Measurements from ENCODE around the gene DCUN1D4. TPM values are rescaled to one million over a fixed set of nuclear protein-coding genes. Genes with fewer than 3 reads are reported as not detected.

Gene DCUN1D4
- total RNA-seq, 1 donor from 2014 or later, result 86.9 TPM

GRCh38 chr4:51845055-51845426 is 2.1 kb downstream of the DCUN1D4 start:
- no peak for DNase-seq
- Mint-ChIP-seq H3K27ac (ENCODE audit: unreplicated experiment) (peak overlapping the region; percentile 59), H3K36me3 (ENCODE audit: unreplicated experiment) (no peaks in the 10 kb centered on the region), H3K9me3 (ENCODE audit: unreplicated experiment) (peaks cover 7% of the 10 kb centered on the region), H3K4me3 (ENCODE audit: unreplicated experiment) (peak overlapping the region; percentile 82), H3K4me1 (ENCODE audit: low read depth, unreplicated experiment) (peaks cover 26% of the 10 kb centered on the region), H3K27me3 (ENCODE audit: unreplicated experiment) (peaks cover 6% of the 10 kb centered on the region)
- TF ChIP-seq, protein P1, sequence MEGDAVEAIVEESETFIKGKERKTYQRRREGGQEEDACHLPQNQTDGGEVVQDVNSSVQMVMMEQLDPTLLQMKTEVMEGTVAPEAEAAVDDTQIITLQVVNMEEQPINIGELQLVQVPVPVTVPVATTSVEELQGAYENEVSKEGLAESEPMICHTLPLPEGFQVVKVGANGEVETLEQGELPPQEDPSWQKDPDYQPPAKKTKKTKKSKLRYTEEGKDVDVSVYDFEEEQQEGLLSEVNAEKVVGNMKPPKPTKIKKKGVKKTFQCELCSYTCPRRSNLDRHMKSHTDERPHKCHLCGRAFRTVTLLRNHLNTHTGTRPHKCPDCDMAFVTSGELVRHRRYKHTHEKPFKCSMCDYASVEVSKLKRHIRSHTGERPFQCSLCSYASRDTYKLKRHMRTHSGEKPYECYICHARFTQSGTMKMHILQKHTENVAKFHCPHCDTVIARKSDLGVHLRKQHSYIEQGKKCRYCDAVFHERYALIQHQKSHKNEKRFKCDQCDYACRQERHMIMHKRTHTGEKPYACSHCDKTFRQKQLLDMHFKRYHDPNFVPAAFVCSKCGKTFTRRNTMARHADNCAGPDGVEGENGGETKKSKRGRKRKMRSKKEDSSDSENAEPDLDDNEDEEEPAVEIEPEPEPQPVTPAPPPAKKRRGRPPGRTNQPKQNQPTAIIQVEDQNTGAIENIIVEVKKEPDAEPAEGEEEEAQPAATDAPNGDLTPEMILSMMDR (IDR thresholded peaks at IDR 0.05; ENCODE audit: partially characterized antibody, unreplicated experiment), result no peak

GRCh38 chr4:51845711-51846110 is 2.8 kb downstream of the DCUN1D4 start:
- H3K27ac Mint-ChIP-seq (ENCODE audit: unreplicated experiment), result no peak overlapping the region
- peaks cover 7% of the 10 kb centered on the region for H3K9me3 Mint-ChIP-seq (ENCODE audit: unreplicated experiment)
- peaks cover 32% of the 10 kb centered on the region for H3K4me1 Mint-ChIP-seq (ENCODE audit: low read depth, unreplicated experiment)
- peaks cover 6% of the 10 kb centered on the region for H3K27me3 Mint-ChIP-seq (ENCODE audit: unreplicated experiment)
- DNase-seq, result no peak
- H3K4me3 Mint-ChIP-seq (ENCODE audit: unreplicated experiment), result peak overlapping the region; percentile 37
- TF ChIP-seq, protein P1 (IDR thresholded peaks at IDR 0.05; ENCODE audit: partially characterized antibody, unreplicated experiment), result no peak
- H3K36me3 Mint-ChIP-seq (ENCODE audit: unreplicated experiment), result no peaks in the 10 kb centered on the region

- TF ChIP-seq, protein P1 (IDR thresholded peaks at IDR 0.05; ENCODE audit: partially characterized antibody, unreplicated experiment), result no peak
- Mint-ChIP-seq H3K36me3 (ENCODE audit: unreplicated experiment) (no peaks in the 10 kb centered on the region), H3K4me3 (ENCODE audit: unreplicated experiment) (no peak overlapping the region), H3K9me3 (ENCODE audit: unreplicated experiment) (peaks cover 3% of the 10 kb centered on the region), H3K27ac (ENCODE audit: unreplicated experiment) (peak overlapping the region; percentile 40), H3K4me1 (ENCODE audit: low read depth, unreplicated experiment) (peaks cover 56% of the 10 kb centered on the region), H3K27me3 (ENCODE audit: unreplicated experiment) (peaks cover 2% of the 10 kb centered on the region)
- no peak for DNase-seq
These were observed 6.5 kb downstream of the DCUN1D4 start for GRCh38 chr4:51849430-51849829.

- H3K4me3 Mint-ChIP-seq (ENCODE audit: unreplicated experiment), result no peak overlapping the region
- DNase-seq, result no peak
- H3K9me3 Mint-ChIP-seq (ENCODE audit: unreplicated experiment), result no peaks in the 10 kb centered on the region
- H3K27ac Mint-ChIP-seq (ENCODE audit: unreplicated experiment), result peak overlapping the region; percentile 67
- H3K27me3 Mint-ChIP-seq (ENCODE audit: unreplicated experiment), result no peaks in the 10 kb centered on the region
- TF ChIP-seq, protein P1 (IDR thresholded peaks at IDR 0.05; ENCODE audit: partially characterized antibody, unreplicated experiment), result no peak
- H3K36me3 Mint-ChIP-seq (ENCODE audit: unreplicated experiment), result no peaks in the 10 kb centered on the region
- H3K4me1 Mint-ChIP-seq (ENCODE audit: low read depth, unreplicated experiment), result peaks cover 53% of the 10 kb centered on the region
These were observed 7.3 kb downstream of the DCUN1D4 start for GRCh38 chr4:51850294-51850693.

- Mint-ChIP-seq H3K27ac (ENCODE audit: unreplicated experiment) (peak overlapping the region; percentile 88), H3K9me3 (ENCODE audit: unreplicated experiment) (no peaks in the 10 kb centered on the region), H3K4me3 (ENCODE audit: unreplicated experiment) (peak overlapping the region; percentile 4)
These were observed 8.4 kb downstream of the DCUN1D4 start for GRCh38 chr4:51851090-51851936.

More at GRCh38 chr4:51851090-51851936, 8.4 kb downstream of the DCUN1D4 start:
- H3K36me3 Mint-ChIP-seq (ENCODE audit: unreplicated experiment), result no peaks in the 10 kb centered on the region
- H3K4me1 Mint-ChIP-seq (ENCODE audit: low read depth, unreplicated experiment), result peaks cover 56% of the 10 kb centered on the region
- no peak for DNase-seq
- TF ChIP-seq, protein P1 (IDR thresholded peaks at IDR 0.05; ENCODE audit: partially characterized antibody, unreplicated experiment), result no peak
- peaks cover 2% of the 10 kb centered on the region for H3K27me3 Mint-ChIP-seq (ENCODE audit: unreplicated experiment)

Measured in glutamatergic neuron (in vitro differentiated cells).